CD4-positive, alpha-beta T cell treated with Interleukin-4 for 4 hours (primary cell): ENCODE results near the gene MX1.

ENCODE experiments used
- DNase-seq: peaks from one replicate; pipeline ENCODE4 v3.0.0-alpha.2; 2020

MX1 gene

DNA sequence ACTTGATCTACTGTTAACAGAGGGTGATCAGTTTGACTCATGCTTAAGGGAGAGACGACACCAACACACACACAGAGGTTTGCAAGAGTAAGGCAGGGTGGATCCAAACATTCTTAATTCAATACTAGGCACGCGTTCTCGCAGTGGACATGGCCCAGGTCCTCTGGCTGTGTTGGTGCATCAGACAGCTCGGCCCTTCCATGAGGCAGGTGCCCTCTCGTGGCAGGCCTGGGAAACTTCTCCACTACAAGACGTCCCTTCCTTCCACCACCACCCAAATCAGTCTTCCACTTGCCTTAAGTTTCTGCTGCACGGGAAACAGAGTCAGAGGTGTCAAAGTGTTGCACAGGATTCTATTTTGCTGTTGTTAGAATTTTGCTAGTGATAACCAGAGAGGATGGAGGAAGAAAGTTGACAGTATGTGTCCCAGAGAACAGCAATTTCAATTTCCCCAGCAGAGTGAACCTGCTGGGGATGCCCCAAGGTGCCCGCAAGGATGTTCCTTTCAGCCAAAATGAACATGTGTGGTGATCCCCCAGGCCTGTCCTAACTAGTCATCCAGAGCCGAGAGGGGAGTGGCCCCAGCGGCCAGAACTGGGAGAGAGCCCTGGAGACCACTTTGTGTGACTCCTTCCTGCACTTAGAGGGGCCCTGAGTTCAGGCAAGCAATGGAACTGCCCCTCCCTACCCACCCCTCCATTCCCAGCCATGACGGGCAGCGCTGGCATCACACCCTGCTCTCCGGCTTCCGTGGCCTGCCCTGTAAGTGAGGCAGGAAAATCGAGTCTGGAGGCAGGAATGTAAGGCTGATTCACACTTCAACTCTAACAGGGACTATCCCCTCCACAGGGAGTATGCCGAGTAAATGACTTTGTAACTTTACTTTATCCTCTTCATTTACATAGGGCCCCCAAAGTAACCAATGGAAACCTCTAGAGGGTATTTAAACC, 34.8 kb downstream of the MX1 start:
- peak; percentile 44 for DNase-seq

DNA sequence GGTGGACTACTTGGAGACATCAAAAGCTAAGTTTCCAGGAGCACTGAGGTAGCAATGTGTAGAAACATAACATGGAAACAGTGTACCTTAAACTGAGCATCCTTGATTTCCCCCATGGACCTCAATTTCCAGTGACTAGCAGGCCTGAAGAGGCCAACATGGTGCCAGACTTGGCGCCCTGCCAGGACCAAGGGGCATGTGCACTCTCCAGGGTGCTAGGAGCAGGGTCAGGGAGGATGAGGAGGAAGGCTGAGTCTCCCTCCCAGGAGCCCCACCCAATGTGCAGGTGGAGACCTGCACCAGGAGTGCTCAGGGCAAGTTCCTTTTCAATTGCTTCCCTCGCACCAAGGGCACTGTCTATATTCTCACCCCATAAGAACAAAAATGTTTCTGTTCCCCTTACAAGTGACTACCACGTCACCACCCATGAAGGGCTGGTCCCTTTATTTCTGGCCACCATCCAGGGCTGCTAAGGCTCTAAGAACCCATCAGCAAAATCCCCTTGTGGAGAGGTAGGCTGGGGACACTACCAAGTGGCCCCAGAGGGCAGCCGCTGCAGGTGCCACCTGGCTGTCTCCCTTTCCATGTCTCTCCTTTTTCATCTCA, 39.2 kb downstream of the MX1 start:
- DNase-seq: no peak

DNA sequence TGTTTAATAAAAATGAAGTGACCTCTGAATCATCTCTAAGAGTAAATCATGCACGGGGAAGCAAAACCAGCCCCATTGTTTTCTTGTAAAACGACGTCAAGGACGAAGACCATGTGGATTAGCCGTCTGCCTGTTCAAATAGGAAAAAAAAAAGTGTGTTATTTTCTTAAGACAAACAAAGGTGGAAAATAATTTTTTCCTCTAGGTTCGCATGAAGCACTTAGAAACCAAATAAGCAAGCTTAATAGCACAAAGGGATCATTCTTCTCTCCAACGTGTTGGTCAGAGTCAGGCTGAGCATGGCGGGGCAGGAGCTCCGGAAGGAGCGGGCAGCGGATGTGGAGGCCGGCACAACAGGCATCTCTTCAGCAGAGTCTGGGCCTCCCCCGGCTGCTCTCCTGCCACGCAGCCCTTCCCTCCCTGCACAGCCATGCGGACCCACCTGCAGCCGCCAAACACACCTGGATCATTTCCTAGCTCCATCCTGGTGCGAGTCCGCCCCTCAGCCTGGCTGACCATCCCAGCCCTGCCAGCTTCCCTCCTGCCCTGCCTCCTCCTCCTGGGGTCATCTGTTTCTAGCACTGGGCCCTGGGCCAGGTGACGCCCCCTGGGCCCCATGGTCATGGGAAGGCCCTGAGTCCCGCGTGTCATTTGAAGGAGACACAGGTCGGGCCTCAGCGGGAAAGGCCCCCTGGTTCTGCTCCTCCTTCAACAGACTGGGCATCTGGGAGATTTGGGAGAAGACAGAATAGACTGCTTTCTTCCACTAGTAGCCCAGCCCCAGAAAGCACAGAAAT, 40.2 kb downstream of the MX1 start:
- no peak for DNase-seq

DNA sequence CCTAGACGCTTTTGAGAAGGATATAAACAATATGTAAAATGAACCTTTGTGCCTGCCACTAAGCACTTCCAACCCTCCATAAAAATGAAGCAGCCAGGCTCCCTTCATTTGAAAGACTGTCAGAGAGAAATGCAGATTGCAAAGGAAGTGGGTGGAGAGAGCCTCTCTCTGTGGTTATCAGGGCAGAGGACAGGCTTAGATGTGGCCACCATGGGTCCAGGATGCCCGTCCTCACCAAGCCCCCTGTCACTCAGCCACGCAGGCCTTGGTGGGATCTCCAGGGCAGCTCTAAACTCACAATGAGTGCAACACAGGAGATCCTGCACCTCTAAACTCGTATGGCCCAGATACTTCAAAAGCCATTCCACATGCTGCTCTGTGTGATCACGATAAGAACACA, 44.0 kb downstream of the MX1 start:
- DNase-seq: no peak

DNA sequence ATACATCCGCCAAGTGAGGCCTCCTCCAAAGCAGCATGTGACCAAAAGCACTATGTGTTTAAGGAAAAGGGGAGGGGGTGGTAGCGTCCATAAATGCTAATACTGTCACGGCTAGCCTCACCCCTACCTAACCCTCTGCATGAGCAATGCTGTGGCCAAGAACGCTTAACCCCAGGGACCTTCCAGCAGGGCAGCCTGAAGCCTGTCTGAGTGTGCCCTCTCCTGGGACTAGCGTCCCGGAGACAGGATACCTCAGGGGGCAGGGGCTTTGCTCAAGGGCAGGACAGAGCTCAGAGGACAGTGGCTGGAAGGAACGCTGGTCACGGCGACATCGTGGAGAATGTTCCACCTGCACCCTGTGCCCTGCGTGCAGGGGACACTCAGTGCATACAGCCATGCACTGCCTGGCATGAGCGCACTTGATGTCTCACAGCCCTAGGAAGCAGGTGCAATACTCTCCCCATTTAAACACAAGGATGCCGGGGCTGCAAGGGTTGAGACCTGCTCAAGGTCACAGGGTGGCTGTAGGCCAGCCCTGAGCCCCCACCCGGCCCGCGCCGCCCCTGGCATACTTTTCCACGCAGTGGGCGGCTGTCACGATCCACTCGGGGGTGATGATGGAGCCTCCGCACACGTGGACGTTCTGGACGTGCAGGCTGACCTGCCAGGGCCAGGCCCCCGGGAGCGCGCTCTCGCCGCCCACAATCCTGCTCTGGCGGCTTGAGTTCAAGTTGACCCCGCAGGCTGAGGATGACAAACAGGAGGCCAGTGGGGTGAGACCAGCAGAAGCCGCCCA, 46.9 kb downstream of the MX1 start:
- DNase-seq: no peak

DNA sequence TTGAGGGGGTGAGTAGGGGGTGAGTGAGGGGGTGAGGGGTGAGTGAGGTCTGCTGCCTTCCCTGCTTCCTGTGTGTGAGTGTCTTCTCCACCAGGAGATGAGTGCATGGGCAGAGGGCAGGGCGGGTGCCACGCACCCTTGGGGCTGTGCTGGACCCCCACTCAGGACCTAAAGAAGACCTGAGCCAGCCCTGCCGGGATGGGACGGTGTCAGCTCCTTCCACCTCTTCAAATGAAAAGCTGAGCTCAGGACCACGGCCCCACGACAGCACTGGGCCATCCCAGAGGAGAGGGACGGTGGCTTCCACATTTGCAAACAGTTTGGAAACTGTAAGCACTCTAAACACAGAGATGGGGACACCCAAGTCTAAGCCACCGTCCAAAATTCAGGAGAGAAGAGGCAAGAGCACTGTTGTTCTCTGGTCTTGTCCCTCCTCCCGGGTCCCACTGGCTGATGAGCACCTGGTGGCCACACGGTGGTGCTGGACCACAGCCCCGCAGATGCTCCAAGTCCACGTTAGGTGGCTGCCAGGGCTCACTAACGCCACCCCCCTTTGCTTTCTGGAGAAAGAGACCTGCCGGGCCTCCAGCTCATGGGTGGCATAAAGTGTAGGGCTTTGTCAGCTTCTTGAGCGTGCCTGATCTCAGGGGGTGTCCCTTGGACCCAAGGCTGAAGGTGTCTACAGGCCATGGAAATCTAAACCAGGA, 49.8 kb downstream of the MX1 start:
- no peak for DNase-seq

DNA sequence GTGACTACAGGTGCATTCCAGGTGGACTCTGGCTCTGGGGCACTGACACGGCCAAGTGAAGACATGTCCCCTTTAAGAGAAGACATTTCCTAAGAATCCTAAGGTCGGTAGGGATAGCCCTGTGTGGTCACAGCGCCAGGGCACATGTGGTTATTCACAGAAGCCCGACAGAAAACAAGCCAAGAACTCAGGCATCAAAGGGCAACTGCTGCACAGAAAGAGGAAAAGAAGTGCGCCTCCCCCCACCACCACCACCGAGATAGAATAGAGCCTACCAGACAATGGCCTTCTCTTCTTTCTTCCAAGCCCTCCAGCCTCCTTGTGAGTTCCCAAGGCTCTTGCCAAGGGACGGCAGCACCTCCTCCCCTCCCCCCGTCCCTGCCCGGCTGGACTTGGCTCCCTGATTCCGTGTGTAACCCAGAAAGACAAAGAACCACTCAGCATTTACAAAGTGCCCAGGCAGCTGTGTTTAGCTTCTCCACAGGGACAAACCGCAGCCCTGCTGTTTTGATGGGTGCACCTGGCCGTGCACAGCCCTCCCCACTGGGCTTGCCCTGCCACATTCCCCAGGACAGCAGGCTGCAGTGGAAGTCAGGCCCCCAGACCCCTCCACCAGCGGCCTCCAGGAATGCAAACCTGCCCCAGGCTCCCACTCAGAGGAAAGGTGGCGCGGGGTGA, 51.7 kb downstream of the MX1 start:
- DNase-seq: no peak

DNA sequence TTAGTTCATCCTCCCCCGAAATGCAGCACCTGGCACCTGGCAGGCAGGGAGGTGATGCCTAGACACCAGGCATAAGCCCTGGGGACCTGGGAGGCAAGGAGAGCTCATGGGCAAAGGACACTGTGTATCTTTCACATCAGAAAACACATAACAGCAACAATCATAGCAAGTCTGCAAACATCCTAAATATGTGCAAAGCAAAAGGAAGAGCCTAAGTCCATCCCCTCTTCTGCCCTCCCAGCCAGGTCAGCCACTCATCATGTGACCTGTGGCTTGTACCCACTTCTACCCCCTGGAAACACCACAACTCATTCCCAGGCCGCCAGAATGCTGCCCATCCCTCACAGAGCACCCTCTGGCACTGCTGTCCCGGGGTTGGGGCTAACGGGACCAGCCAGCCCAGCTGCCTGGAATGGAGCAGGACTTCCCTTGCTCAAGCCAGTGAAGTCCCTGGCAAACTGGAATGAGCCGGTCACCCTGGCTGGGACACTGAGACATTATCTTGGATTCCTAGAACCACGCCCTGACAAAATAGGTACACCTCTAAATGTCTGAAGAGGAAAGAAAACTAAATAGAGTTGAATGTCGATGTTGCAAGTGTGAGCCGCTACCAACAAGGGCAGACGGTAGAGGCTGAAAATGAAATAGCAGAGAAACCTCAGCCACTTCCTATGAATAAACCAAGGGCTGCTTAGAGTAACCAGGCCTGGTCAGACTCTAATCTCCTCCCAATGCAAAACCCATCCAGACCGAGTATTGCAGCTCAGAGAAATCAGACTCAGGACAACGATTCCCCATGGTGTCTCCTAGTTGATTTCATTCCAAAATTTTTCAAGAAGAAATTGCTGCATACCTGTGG, 52.5 kb downstream of the MX1 start:
- DNase-seq: no peak

DNA sequence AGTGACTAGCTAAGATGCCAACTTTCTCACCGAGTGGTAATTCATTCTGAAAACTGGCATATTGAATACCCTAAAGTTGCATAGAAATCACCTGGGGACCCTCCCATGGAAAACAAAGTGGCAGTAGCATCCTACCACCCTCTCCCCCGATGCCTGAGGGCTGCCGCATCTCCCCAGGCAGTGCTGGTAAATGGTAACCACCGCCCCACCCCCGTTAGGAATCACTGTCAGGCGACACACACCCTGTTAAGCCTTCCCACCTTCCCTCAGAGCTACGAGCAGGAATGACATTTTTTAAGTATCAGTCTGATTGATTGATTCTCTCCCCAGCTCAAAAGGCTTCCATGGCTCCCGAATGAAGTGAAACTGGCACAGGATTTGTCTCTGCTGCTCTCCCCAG, 53.6 kb downstream of the MX1 start:
- no peak for DNase-seq

DNA sequence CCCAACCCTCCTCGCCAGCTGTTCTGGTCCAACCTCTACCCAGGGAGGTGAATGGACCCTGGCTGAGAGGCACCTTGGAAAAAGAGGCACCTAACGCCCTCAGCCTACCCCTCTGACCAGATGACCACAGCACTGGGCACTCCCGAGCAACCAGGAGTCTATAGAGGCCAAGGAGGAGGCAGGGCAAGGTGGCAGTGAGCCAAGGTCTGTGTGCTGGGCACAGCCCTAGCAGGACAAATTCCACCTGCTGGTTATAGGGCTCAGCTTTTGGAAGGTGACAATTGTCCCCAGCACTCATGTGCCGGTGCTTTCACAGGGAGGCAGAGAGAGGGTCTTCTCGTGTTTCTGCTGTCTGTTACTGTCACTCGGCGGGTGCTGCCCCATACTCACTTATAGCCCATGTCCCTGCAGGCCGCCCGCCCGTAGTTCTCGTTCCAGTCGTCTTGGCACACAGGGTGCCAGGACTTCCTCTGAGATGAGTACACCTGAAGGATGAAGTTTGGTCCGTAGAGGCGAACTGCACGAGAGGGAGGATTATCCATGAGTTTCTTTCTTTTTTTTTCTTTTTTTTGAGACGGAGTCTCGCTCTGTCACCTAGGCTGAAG, 54.1 kb downstream of the MX1 start:
- no peak for DNase-seq

DNA sequence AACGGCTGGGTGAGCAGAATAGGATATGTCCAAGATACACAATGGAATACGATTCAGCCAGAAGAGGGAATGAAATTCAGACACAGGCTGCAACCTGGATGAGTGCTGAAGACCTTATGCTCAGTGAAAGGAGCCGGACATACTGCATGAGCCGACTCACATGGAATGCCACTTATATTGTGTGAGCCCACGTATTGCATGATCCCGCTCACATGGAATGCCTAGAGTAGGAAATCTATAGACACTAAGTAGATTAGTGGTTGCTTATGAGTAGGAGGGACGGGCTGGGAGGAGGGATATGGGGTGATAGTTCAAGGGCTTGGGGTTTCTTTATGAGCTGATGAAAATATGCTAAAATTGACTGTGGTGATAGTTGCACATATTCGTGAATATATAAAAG, 55.2 kb downstream of the MX1 start:
- no peak for DNase-seq

DNA sequence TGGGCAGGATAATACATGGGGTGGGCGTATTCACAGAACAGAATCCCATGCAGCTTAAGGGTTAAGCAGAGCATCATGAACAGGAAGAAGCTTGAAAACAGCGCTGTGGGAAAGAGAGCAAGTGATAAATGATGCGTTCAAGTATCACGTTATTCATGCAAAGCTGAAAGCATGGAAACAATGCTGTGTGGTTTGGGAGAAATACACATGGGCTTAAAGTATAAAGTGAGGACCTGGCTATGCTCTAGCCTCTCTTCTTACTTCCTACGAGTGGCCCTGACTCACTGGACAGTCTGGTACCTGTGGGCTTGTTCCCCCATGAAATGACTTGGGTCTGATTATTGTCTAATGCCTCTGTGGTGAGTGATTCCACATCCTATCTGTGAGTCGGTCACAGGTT, 56.3 kb downstream of the MX1 start:
- DNase-seq: no peak

DNA sequence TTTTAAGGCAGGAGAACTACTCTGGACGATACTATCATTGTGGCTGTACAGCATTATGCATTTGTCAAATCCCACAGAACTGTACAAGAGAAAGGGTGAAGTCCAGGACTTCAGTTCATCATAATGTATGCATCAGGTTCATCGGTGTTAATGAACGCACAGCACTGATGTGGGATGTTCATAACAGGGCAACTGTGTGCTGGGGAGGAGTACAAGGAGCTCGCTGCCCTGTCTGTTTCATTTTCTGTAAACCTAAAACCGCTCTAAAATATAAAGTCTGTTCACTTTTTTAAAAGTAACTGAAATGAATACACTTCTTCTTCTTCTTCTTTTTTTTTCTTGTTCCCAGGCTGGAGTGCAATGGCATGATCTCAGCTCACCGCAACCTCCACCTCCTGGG, 56.9 kb downstream of the MX1 start:
- DNase-seq: no peak

DNA sequence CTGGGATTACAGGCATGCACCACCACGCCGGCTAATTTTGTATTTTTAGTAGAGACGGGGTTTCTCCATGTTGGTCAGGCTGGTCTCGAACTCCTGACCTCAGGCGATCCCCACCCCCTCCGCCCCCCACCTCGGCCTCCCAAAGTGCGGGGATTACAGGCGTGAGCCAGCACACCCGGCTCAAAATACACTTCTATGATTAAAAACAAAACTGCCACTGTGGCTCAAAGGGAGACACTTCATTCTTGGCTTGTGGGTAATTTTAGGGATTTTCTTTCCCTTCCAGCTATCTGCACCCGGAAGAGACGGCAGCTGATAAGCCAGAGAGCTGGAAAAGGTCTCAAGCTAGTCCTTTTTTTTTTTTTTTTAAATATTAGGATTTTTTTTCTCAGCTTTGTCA, 57.4 kb downstream of the MX1 start:
- DNase-seq: no peak

DNA sequence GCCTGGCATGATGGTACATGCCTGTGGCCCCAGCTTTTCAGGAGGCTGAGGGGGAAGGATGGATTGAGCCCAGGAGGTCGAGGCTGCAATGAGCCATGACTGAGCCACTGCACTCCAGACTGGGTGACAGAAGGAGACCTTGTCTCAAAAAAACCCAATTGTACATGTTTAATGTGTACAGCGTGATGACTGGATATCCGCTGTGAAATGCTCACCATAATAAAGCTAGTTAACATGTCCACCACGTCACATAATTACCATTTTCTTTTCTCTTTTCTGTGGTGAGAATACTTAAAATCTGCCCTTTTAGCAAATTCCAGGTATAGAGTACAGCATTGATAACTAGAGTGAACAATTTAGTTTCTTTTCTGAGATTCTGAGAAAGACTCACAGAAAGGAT, 57.9 kb downstream of the MX1 start:
- no peak for DNase-seq

DNA sequence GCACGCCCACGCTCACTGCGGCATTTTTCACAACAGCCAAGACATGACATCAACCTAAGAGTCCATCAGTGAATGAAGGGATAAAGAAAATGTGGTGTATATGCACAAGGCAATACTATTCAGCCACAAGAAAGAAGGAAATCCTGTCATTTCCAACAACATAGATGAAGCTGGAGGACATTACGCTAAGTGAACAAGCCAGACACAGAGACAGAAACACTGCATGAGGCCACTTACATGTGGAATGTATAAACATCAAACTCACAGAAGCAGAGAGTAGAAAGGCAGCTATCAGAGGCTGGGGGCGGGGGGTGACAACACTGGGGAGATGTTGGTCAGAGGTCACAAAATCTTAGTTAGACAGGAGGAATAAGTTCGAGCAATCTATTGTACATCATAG, 61.0 kb downstream of the MX1 start:
- no peak for DNase-seq

DNA sequence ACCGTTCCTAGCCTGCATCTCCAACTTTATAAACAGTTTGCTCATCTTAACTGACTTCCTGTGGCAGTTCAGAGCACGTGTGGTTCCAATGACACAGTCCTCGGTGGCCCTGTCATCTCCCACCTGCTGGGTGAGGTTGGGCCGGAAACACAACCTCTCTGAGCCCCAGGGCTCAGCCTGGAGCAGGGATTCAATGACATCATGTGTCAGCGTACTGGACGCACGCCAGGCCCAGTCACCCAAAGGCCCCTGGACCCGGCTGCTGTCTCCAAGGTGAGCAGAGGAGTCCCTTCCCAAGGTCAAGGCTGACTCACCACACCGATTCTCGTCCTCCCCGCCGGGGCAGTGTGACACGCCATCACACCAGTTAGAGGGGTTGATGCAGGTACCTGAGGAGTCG, 62.0 kb downstream of the MX1 start:
- DNase-seq: no peak

DNA sequence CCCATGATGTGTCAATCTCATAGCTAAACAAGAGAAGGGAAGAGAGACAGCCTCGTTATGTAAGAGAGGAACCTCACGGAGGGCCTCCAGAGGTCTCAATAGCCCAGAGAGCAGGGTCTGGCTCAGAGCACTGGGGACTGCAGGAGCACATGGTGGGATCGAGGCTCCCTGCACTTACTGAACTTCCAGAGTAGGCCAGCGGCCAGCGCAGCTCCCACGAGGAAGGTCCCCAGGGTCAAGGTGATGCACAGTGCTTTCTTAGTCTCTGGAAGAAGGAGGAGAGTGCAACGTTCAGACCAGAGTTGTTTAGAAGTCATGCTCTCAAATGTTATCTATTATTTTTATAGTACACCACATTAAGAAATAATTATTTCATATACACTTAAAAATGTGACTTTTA, 63.3 kb downstream of the MX1 start:
- DNase-seq: no peak

DNA sequence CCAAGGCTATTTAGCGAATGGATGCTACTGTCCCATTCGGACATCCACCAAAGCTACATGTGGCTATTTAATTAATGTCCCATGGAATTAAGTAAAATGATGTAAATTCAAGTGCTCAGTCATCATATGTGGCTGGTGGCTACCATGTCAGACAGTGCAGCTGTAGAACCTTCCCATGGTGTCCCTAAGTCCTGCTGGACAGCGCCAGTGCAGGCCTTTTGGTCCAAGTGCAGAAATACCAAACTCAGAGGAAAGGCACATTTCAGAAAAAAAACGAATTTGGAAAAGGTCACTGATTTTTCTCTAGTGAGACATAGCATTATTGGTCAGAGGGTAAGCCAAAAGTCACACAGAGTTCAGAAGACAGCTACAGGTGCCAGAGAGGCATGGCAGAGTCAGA, 64.3 kb downstream of the MX1 start:
- no peak for DNase-seq

DNA sequence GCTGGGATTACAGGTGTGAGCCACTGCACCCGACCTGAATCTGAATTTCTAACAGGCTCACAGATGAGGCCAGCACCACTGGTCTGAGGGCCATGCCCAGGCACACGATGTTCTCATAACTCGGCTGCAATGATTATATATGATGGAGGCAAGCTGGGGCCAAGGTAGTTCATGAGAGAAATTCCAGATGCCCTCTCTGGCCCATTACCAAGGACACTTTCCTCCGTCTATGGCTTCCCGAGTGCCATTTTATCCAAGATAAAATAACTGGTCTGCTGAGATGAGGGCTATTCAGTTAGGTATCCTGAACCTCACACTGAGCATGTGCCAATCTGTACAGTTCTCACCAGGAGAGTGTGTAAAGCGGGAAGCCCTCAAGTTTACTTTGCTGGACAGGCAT, 65.4 kb downstream of the MX1 start:
- DNase-seq: no peak
